Activated naive CD4-positive, alpha-beta T cell treated with anti-CD3 and anti-CD28 coated beads for 36 hours (primary cell): ENCODE results near the gene EIF4E. TPM values are rescaled to one million over a fixed set of nuclear protein-coding genes. Genes with fewer than 3 reads are reported as not detected.
"Not testable (repeated sequence)": the region's sequence is repeated elsewhere in the genome, so short reads cannot be mapped to it uniquely, and the experiment has no call there.

Experiments
- CTCF ChIA-PET: fragments of 350-600 bp; sonication (Branson Sonifier 250); formaldehyde crosslinking; loops from one replicate; lab custom pipeline; 2021; ENCODE audit warnings: antibody characterized with exemption; lab: Charles Lee
- DNase-seq: peaks from one replicate; pipeline ENCODE4 v3.0.0-alpha.2; 2020
- H3K27ac Mint-ChIP-seq: one replicate; pipeline ENCODE4 v1.8.0; 2021; ENCODE audit warnings: mild to moderate bottlenecking, mixed read lengths
- H3K27me3 Mint-ChIP-seq: one replicate; pipeline ENCODE4 v1.8.0; 2021; ENCODE audit warnings: low read depth, mixed read lengths
- H3K36me3 Mint-ChIP-seq: one replicate; pipeline ENCODE4 v1.8.0; 2021; ENCODE audit warnings: low read depth, mixed read lengths
- H3K4me1 Mint-ChIP-seq: one replicate; pipeline ENCODE4 v1.8.0; 2021; ENCODE audit warnings: low read depth, mixed read lengths
- H3K4me3 Mint-ChIP-seq: one replicate; pipeline ENCODE4 v1.8.0; 2021; ENCODE audit warnings: mild to moderate bottlenecking, moderate library complexity, mixed read lengths
- H3K9me3 Mint-ChIP-seq: one replicate; pipeline ENCODE4 v1.8.0; 2021; ENCODE audit warnings: mixed read lengths
- intact Hi-C: fragments of 100-400 bp; cut with micrococcal nuclease; formaldehyde crosslinking; loops from one replicate; pipeline ENCODE4 v1.15.1; 2023
- total RNA-seq, 2 experiments: library from RNA; stranded (reverse); gene quantifications; one replicate each; pipeline ENCODE4 v1.2.3, GENCODE V29; 2021

The EIF4E gene
- total RNA-seq, 2 experiments from 2014 or later, result 104 to 116 TPM

GRCh38 chr4:98951710-98952109, 22.8 kb upstream of the EIF4E start:
- no peak overlapping the region for H3K4me3 Mint-ChIP-seq
- CTCF ChIA-PET, result no interaction called here
- intact Hi-C loops, result no loop called here
- no peaks in the 10 kb centered on the region for H3K9me3 Mint-ChIP-seq
- DNase-seq, result no peak
- no peaks in the 10 kb centered on the region for H3K4me1 Mint-ChIP-seq
- H3K27ac Mint-ChIP-seq, result no peak overlapping the region
- peaks cover 3% of the 10 kb centered on the region for H3K27me3 Mint-ChIP-seq
- no peaks in the 10 kb centered on the region for H3K36me3 Mint-ChIP-seq

- Mint-ChIP-seq H3K9me3 (no peaks in the 10 kb centered on the region), H3K36me3 (no peaks in the 10 kb centered on the region), H3K27ac (no peak overlapping the region), H3K4me1 (no peaks in the 10 kb centered on the region), H3K4me3 (no peak overlapping the region), H3K27me3 (peaks cover 3% of the 10 kb centered on the region)
- CTCF ChIA-PET, result interaction anchor here (1.5 kb wide), 1 partner anchor 103 kb away, joined by 3 read pairs; no protein-coding TSS in a partner anchor
- DNase-seq, result no peak
- intact Hi-C loops, result no loop called here
These were observed 22.0 kb upstream of the EIF4E start for GRCh38 chr4:98950925-98951324.

- CTCF ChIA-PET, result interaction anchor here (1.0 kb wide), 1 partner anchor 10 kb away, joined by 3 read pairs; no protein-coding TSS in a partner anchor
- intact Hi-C loops, result no loop called here
- Mint-ChIP-seq H3K36me3 (no peaks in the 10 kb centered on the region), H3K27me3 (no peaks in the 10 kb centered on the region), H3K4me1 (no peaks in the 10 kb centered on the region), H3K9me3 (no peaks in the 10 kb centered on the region), H3K27ac (no peak overlapping the region), H3K4me3 (no peak overlapping the region)
- no peak for DNase-seq
These were observed 17.4 kb upstream of the EIF4E start for GRCh38 chr4:98946359-98946758.

- intact Hi-C loops, result no loop called here
- H3K4me1 Mint-ChIP-seq, result no peaks in the 10 kb centered on the region
- no peak overlapping the region for H3K4me3 Mint-ChIP-seq
- H3K9me3 Mint-ChIP-seq, result no peaks in the 10 kb centered on the region
- no peaks in the 10 kb centered on the region for H3K27me3 Mint-ChIP-seq
- H3K27ac Mint-ChIP-seq, result no peak overlapping the region
- no peak for DNase-seq
- CTCF ChIA-PET, result interaction anchor here (1.0 kb wide), 1 partner anchor 9 kb away, joined by 3 read pairs; no protein-coding TSS in a partner anchor
- H3K36me3 Mint-ChIP-seq, result no peaks in the 10 kb centered on the region
These were observed 16.4 kb upstream of the EIF4E start for GRCh38 chr4:98945297-98945850.

- DNase-seq, result no peak
- Mint-ChIP-seq H3K27ac (no peak overlapping the region), H3K36me3 (no peaks in the 10 kb centered on the region), H3K27me3 (no peaks in the 10 kb centered on the region), H3K9me3 (no peaks in the 10 kb centered on the region), H3K4me3 (no peak overlapping the region), H3K4me1 (peaks cover 20% of the 10 kb centered on the region)
- CTCF ChIA-PET, result interaction anchor here (0.6 to 1.3 kb wide), 9 partner anchors 9 to 702 kb away, joined by 3 to 5 read pairs (median 3); no protein-coding TSS in a partner anchor
- intact Hi-C loops, result loop anchor here (1.0 to 2.0 kb wide), 2 partner anchors 10 to 465 kb away; no protein-coding TSS in a partner anchor
These were observed 11.0 kb upstream of the EIF4E start for GRCh38 chr4:98939892-98940298.

- intact Hi-C loops, result loop anchor here (1.0 to 2.0 kb wide), 2 partner anchors 9 to 465 kb away; no protein-coding TSS in a partner anchor
- Mint-ChIP-seq H3K4me1 (peaks cover 20% of the 10 kb centered on the region), H3K27ac (no peak overlapping the region), H3K27me3 (no peaks in the 10 kb centered on the region), H3K4me3 (no peak overlapping the region), H3K36me3 (no peaks in the 10 kb centered on the region), H3K9me3 (no peaks in the 10 kb centered on the region)
- no peak for DNase-seq
- CTCF ChIA-PET, result interaction anchor here (1.1 to 1.3 kb wide), 2 partner anchors 14 to 117 kb away, joined by 3 read pairs; no protein-coding TSS in a partner anchor
These were observed 10.5 kb upstream of the EIF4E start for GRCh38 chr4:98939438-98939837.

- H3K27me3 Mint-ChIP-seq, result no peaks in the 10 kb centered on the region
- intact Hi-C loops, result loop anchor here (2.0 kb wide), 1 partner anchor 467 kb away; no protein-coding TSS in a partner anchor
- CTCF ChIA-PET, result interaction anchor here (0.5 kb wide), 1 partner anchor 197 kb away, joined by 4 read pairs; no protein-coding TSS in a partner anchor
These were observed 9.2 kb upstream of the EIF4E start for GRCh38 chr4:98937986-98938720.

GRCh38 chr4:98935633-98936032, 6.7 kb upstream of the EIF4E start:
- CTCF ChIA-PET, result interaction anchor here (0.6 kb wide), 1 partner anchor 19 kb away, joined by 3 read pairs; no protein-coding TSS in a partner anchor
- DNase-seq, result no peak
- intact Hi-C loops, result no loop called here
- H3K27ac Mint-ChIP-seq, result no peak overlapping the region
- no peaks in the 10 kb centered on the region for H3K9me3 Mint-ChIP-seq
- peaks cover 31% of the 10 kb centered on the region for H3K4me1 Mint-ChIP-seq
- H3K36me3 Mint-ChIP-seq, result no peaks in the 10 kb centered on the region
- H3K4me3 Mint-ChIP-seq, result no peak overlapping the region
- H3K27me3 Mint-ChIP-seq, result no peaks in the 10 kb centered on the region

More at GRCh38 chr4:98937986-98938720, 9.2 kb upstream of the EIF4E start:
- Mint-ChIP-seq H3K27ac (no peak overlapping the region), H3K4me3 (no peak overlapping the region), H3K9me3 (no peaks in the 10 kb centered on the region), H3K4me1 (peaks cover 20% of the 10 kb centered on the region), H3K36me3 (no peaks in the 10 kb centered on the region)
- DNase-seq, result peak; percentile 5

- intact Hi-C loops, H3K4me3 Mint-ChIP-seq, DNase-seq, H3K9me3 Mint-ChIP-seq, CTCF ChIA-PET, H3K27ac Mint-ChIP-seq, H3K36me3 Mint-ChIP-seq, H3K27me3 Mint-ChIP-seq: not testable (repeated sequence)
- H3K4me1 Mint-ChIP-seq, result peaks cover 37% of the 10 kb centered on the region
These were observed 5.9 kb upstream of the EIF4E start for GRCh38 chr4:98934851-98935250.

- no peaks in the 10 kb centered on the region for H3K9me3 Mint-ChIP-seq
- peaks cover 3% of the 10 kb centered on the region for H3K36me3 Mint-ChIP-seq
- H3K27ac Mint-ChIP-seq, result no peak overlapping the region
- intact Hi-C loops, result no loop called here
- H3K27me3 Mint-ChIP-seq, result no peaks in the 10 kb centered on the region
- CTCF ChIA-PET, result interaction anchor here (0.6 kb wide), 1 partner anchor 303 kb away, joined by 3 read pairs; no protein-coding TSS in a partner anchor
- H3K4me1 Mint-ChIP-seq, result peaks cover 26% of the 10 kb centered on the region
- H3K4me3 Mint-ChIP-seq, result no peak overlapping the region
- DNase-seq, result no peak
These were observed 3.6 kb upstream of the EIF4E start for GRCh38 chr4:98932539-98932938.

- H3K4me1 Mint-ChIP-seq, result peaks cover 31% of the 10 kb centered on the region
- peaks cover 13% of the 10 kb centered on the region for H3K36me3 Mint-ChIP-seq
- intact Hi-C loops, result loop anchor here (1.0 to 2.0 kb wide), 9 partner anchors 9 to 926 kb away; partner anchors contain the start of gene RAP1GDS1
- H3K27me3 Mint-ChIP-seq, result no peaks in the 10 kb centered on the region
- peak overlapping the region; percentile 87 for H3K4me3 Mint-ChIP-seq
- H3K9me3 Mint-ChIP-seq, result no peaks in the 10 kb centered on the region
- no peak for DNase-seq
- peak overlapping the region; percentile 99 for H3K27ac Mint-ChIP-seq
- CTCF ChIA-PET, result interaction anchor here (0.9 to 1.1 kb wide), 2 partner anchors 10 to 65 kb away, joined by 3 to 5 read pairs; partner anchors contain the start of gene METAP1
These were observed 1.5 kb upstream of the EIF4E start for GRCh38 chr4:98930311-98930865.
